PC-9 (cell line): ENCODE data around the gene ADAMTSL1. TPM values are rescaled to one million over a fixed set of nuclear protein-coding genes. Genes with fewer than 3 reads are reported as not detected.
A peak's percentile ranks its signal among the peaks of the same experiment; 100 is the strongest.

ENCODE experiments used
- Bru-seq: library from RNA; stranded (reverse); fragments of 400-500 nt; gene quantifications from one replicate; lab custom pipeline; 2021; lab: Mats Ljungman, UMichigan
- BruChase-seq, 2 experiments: library from RNA; stranded (reverse); fragments of 400-500 nt; gene quantifications; one replicate each; lab custom pipeline; 2021; lab: Mats Ljungman, UMichigan
- BruUV-seq: library from RNA; stranded (reverse); fragments of 400-500 nt; replicated peaks from 2 replicates; lab custom pipeline; 2021; lab: Mats Ljungman, UMichigan
- CTCF ChIA-PET: fragments of 300-600 bp; sonication (Branson Sonifier 250); formaldehyde crosslinking; loops from one replicate; lab custom pipeline; 2022; ENCODE audit warnings: antibody characterized with exemption; lab: Charles Lee
- POLR2A ChIA-PET: fragments of 300-600 bp; sonication (Branson Sonifier 250); formaldehyde crosslinking; loops from one replicate; lab custom pipeline; 2022; ENCODE audit warnings: antibody characterized with exemption; ENCODE audit not compliant: unreplicated experiment; lab: Charles Lee
- DNase-seq, 2 experiments: peaks; one replicate each; pipeline versions ENCODE4 v3.0.0 to v3.0.0-alpha.2; 2015 to 2022; ENCODE audit warnings: mixed read lengths in 1 of 2
- H2AFZ ChIP-seq: fragments of 200-600 bp; sonication (generic); 2 replicates; pipeline ENCODE4 v1.8.1; 2017; ENCODE audit warnings: antibody characterized with exemption
- H3F3A ChIP-seq: fragments of 200-600 bp; sonication (generic); 2 replicates; pipeline ENCODE4 v1.8.1; 2017; ENCODE audit warnings: antibody characterized with exemption, mild to moderate bottlenecking, low read depth; ENCODE audit not compliant: insufficient read depth
- H3K27ac ChIP-seq: fragments of 200-600 bp; sonication (generic); 2 replicates; pipeline ENCODE4 v1.6.1; 2016; ENCODE audit warnings: mixed run types
- H3K27me3 ChIP-seq: fragments of 200-600 bp; sonication (generic); 2 replicates; pipeline ENCODE4 v1.6.1; 2016; ENCODE audit warnings: low read depth, mixed run types; ENCODE audit not compliant: insufficient read depth
- H3K36me3 ChIP-seq: fragments of 200-600 bp; sonication (generic); 2 replicates; pipeline ENCODE4 v1.6.1; 2016; ENCODE audit warnings: low read depth, mixed run types
- H3K4me1 ChIP-seq: fragments of 200-600 bp; sonication (generic); replicated peaks from 2 replicates; pipeline ENCODE4 v1.6.1; 2016; ENCODE audit warnings: mixed run types; ENCODE audit not compliant: insufficient read depth
- H3K4me2 ChIP-seq: fragments of 200-600 bp; sonication (generic); 2 replicates; pipeline ENCODE4 v1.6.1; 2017; ENCODE audit warnings: mixed run types
- H3K4me3 ChIP-seq: fragments of 200-600 bp; sonication (generic); 2 replicates; pipeline ENCODE4 v1.6.1; 2016; ENCODE audit warnings: mixed run types
- H3K79me2 ChIP-seq: fragments of 200-600 bp; sonication (generic); 2 replicates; pipeline ENCODE4 v1.6.1; 2017; ENCODE audit warnings: low read depth, mixed run types
- H3K9me2 ChIP-seq: fragments of 200-600 bp; sonication (generic); 2 replicates; pipeline ENCODE4 v1.8.1; 2017; ENCODE audit warnings: mild to moderate bottlenecking; ENCODE audit not compliant: insufficient read depth
- H3K9me3 ChIP-seq: fragments of 200-600 bp; sonication (generic); 2 replicates; pipeline ENCODE4 v1.8.1; 2016; ENCODE audit warnings: low read depth; ENCODE audit not compliant: insufficient read depth
- H4K20me1 ChIP-seq: fragments of 200-600 bp; sonication (generic); 2 replicates; pipeline ENCODE4 v1.8.1; 2017; ENCODE audit not compliant: insufficient read depth
- EZH2 ChIP-seq: fragments of 200-600 bp; sonication (generic); IDR thresholded peaks from 2 replicates; pipeline ENCODE4 v1.8.0; 2017; ENCODE audit warnings: antibody characterized with exemption, low read depth
- intact Hi-C: fragments of 100-400 bp; cut with micrococcal nuclease; formaldehyde crosslinking; loops from one replicate; pipeline ENCODE4 v1.10.0; 2022; ENCODE audit not compliant: unreplicated experiment
- long read RNA-seq: library from polyadenylated mRNA; stranded (forward); transcript quantifications from one replicate; pipeline ENCODE4 v2.0.0, GENCODE V29; 2022
- total RNA-seq: library from RNA; stranded (reverse); gene quantifications from 2 replicates; pipeline ENCODE4 v1.2.3, GENCODE V29; 2021
- TF ChIP-seq, protein P1 (sequence below): fragments of 200-600 bp; sonication (generic); conservative IDR thresholded peaks from 2 replicates; pipeline ENCODE4 v1.6.1; 2017; ENCODE audit warnings: mixed run types, antibody characterized with exemption, mild to moderate bottlenecking, moderate library complexity

The ADAMTSL1 gene, protein sequence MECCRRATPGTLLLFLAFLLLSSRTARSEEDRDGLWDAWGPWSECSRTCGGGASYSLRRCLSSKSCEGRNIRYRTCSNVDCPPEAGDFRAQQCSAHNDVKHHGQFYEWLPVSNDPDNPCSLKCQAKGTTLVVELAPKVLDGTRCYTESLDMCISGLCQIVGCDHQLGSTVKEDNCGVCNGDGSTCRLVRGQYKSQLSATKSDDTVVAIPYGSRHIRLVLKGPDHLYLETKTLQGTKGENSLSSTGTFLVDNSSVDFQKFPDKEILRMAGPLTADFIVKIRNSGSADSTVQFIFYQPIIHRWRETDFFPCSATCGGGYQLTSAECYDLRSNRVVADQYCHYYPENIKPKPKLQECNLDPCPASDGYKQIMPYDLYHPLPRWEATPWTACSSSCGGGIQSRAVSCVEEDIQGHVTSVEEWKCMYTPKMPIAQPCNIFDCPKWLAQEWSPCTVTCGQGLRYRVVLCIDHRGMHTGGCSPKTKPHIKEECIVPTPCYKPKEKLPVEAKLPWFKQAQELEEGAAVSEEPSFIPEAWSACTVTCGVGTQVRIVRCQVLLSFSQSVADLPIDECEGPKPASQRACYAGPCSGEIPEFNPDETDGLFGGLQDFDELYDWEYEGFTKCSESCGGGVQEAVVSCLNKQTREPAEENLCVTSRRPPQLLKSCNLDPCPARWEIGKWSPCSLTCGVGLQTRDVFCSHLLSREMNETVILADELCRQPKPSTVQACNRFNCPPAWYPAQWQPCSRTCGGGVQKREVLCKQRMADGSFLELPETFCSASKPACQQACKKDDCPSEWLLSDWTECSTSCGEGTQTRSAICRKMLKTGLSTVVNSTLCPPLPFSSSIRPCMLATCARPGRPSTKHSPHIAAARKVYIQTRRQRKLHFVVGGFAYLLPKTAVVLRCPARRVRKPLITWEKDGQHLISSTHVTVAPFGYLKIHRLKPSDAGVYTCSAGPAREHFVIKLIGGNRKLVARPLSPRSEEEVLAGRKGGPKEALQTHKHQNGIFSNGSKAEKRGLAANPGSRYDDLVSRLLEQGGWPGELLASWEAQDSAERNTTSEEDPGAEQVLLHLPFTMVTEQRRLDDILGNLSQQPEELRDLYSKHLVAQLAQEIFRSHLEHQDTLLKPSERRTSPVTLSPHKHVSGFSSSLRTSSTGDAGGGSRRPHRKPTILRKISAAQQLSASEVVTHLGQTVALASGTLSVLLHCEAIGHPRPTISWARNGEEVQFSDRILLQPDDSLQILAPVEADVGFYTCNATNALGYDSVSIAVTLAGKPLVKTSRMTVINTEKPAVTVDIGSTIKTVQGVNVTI (N-terminal part only)
- total RNA-seq (not detected in 2 replicates), Bru-seq, nascent RNA (percentile 3 among the genes with signal in this experiment), BruChase-seq, experiment 1, labeled RNA remaining after a 2-hour chase (percentile 0 among the genes with signal in this experiment), BruChase-seq, experiment 2, labeled RNA remaining after a 6-hour chase (percentile 0 among the genes with signal in this experiment)
- long read RNA-seq: 0 reads

DNA sequence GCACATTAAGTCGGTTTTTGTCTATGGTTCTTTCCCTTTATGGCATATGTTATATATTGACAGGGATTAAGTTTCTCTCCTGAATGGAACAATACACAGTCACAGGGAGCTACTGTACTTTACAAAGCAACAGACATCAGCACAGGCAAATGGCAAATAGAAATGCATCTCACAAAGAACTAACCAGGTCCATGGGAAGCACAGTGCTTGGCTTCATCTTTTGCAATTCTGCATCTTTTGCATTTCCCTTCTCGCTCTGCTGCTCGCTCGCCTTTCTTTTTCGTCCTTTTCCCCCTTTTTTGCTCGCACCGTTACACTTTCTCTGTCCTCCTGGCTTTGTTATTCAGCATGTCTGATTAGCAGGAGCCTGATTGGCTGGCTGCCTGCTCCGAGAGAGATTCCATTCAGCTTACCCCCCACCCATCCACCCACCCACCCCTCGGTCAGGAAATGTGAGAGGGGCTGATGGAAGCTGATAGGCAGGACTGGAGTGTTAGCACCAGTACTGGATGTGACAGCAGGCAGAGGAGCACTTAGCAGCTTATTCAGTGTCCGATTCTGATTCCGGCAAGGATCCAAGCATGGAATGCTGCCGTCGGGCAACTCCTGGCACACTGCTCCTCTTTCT lies at the start of gene ADAMTSL1:
ADAMTSL1 (plus strand) TSS at position 502 of the 628 bp plus-strand sequence; CDS start at position 582, 80 bp downstream.
- CTCF ChIA-PET: no interaction called here
- no peaks in the 10 kb centered on the region for H3F3A ChIP-seq
- no peak within 1 kb of the TSS for H3K4me2 ChIP-seq
- no peaks in the 10 kb centered on the region for H3K36me3 ChIP-seq
- no peaks in the 10 kb centered on the region for H3K79me2 ChIP-seq
- H4K20me1 ChIP-seq: no peaks in the 10 kb centered on the region
- no peak within 1 kb of the TSS for H2AFZ ChIP-seq
- POLR2A ChIA-PET: no interaction called here
- H3K4me3 ChIP-seq: no peak within 1 kb of the TSS
- intact Hi-C loops: no loop called here
- H3K9me3 ChIP-seq: no peaks in the 10 kb centered on the region
- H3K27me3 ChIP-seq: no peaks in the 10 kb centered on the region
- H3K4me1 ChIP-seq: no peaks in the 10 kb centered on the region
- H3K9me2 ChIP-seq: no peaks in the 10 kb centered on the region
- H3K27ac ChIP-seq: no peak within 1 kb of the TSS
- TF ChIP-seq EZH2: no peak
- TF ChIP-seq, protein P1, sequence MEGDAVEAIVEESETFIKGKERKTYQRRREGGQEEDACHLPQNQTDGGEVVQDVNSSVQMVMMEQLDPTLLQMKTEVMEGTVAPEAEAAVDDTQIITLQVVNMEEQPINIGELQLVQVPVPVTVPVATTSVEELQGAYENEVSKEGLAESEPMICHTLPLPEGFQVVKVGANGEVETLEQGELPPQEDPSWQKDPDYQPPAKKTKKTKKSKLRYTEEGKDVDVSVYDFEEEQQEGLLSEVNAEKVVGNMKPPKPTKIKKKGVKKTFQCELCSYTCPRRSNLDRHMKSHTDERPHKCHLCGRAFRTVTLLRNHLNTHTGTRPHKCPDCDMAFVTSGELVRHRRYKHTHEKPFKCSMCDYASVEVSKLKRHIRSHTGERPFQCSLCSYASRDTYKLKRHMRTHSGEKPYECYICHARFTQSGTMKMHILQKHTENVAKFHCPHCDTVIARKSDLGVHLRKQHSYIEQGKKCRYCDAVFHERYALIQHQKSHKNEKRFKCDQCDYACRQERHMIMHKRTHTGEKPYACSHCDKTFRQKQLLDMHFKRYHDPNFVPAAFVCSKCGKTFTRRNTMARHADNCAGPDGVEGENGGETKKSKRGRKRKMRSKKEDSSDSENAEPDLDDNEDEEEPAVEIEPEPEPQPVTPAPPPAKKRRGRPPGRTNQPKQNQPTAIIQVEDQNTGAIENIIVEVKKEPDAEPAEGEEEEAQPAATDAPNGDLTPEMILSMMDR: no peak
- no TSS peak for BruUV-seq
- DNase-seq: no peak

DNA sequence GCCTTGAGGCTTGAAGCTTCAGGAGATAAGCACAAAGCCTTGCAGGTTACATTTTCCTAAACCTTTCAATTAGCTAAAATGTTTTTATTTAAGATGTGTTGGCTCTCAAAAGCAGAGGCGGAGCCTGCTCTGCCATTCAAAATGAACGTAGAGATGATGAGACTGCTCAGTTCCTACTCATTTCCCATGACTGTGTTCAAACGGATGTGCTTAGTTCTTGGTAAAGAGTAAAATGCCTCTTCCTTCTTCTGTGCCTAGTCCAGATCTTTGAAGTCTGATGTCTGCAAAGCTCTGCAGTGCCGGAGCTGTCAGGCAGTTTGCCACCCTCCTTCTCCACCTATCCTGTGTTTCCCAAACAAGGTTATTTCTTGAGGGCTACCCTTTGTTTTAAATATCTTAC lies 46.3 kb upstream of the ADAMTSL1 start:
- ChIA-PET CTCF (interaction anchor here (0.7 kb wide), 1 partner anchor 202 kb away, joined by 5 read pairs; no protein-coding TSS in a partner anchor), POLR2A (no interaction called here)
- H3K9me3 ChIP-seq: no peaks in the 10 kb centered on the region
- H3K4me2 ChIP-seq: no peak overlapping the region
- no peak overlapping the region for H2AFZ ChIP-seq
- no peaks in the 10 kb centered on the region for H3K4me1 ChIP-seq
- no peak for DNase-seq
- H3K4me3 ChIP-seq: no peak overlapping the region
- H3K36me3 ChIP-seq: no peaks in the 10 kb centered on the region
- no peaks in the 10 kb centered on the region for H3K27me3 ChIP-seq
- H4K20me1 ChIP-seq: no peaks in the 10 kb centered on the region
- no peaks in the 10 kb centered on the region for H3F3A ChIP-seq
- BruUV-seq: no TSS peak
- TF ChIP-seq, protein P1: no peak
- no peak for TF ChIP-seq EZH2
- no peak overlapping the region for H3K27ac ChIP-seq
- no peaks in the 10 kb centered on the region for H3K9me2 ChIP-seq
- intact Hi-C loops: no loop called here
- no peaks in the 10 kb centered on the region for H3K79me2 ChIP-seq
